CD4-positive, alpha-beta T cell treated with Interleukin-21 for 1 hour (primary cell): ENCODE measurements around the gene ZDHHC1.
"Not testable (repeated sequence)": the region's sequence is repeated elsewhere in the genome, so short reads cannot be mapped to it uniquely, and the experiment has no call there.

ENCODE experiments used
- DNase-seq: peaks from one replicate; pipeline ENCODE4 v3.0.0-alpha.2; 2020

Gene ZDHHC1

GRCh38 chr16:67392301-67393059 lies 23.8 kb downstream of the ZDHHC1 start:
- no peak for DNase-seq

- DNase-seq = peak; percentile 5
These were observed 24.6 kb downstream of the ZDHHC1 start for GRCh38 chr16:67391424-67392300.

- DNase-seq = no peak
These were observed 25.4 kb downstream of the ZDHHC1 start for GRCh38 chr16:67390816-67391423.

- DNase-seq = peak; percentile 13
These were observed 26.1 kb downstream of the ZDHHC1 start for GRCh38 chr16:67389911-67390815.

GRCh38 chr16:67388591-67388990 lies 27.7 kb downstream of the ZDHHC1 start:
- DNase-seq = no peak

GRCh38 chr16:67388191-67388590 lies 28.1 kb downstream of the ZDHHC1 start:
- DNase-seq = no peak

- no peak for DNase-seq
These were observed 28.7 kb downstream of the ZDHHC1 start for GRCh38 chr16:67387479-67388079.

GRCh38 chr16:67386861-67387455 lies 29.3 kb downstream of the ZDHHC1 start:
- DNase-seq = no peak

GRCh38 chr16:67384778-67385510 lies 31.3 kb downstream of the ZDHHC1 start:
- DNase-seq = no peak

GRCh38 chr16:67383284-67383683 lies 33.0 kb downstream of the ZDHHC1 start:
- DNase-seq = no peak

- DNase-seq = no peak
These were observed 37.6 kb downstream of the ZDHHC1 start for GRCh38 chr16:67378642-67379041.

GRCh38 chr16:67376012-67376411 lies 40.3 kb downstream of the ZDHHC1 start:
- not testable (repeated sequence) for DNase-seq

- DNase-seq = peak; percentile 6
These were observed 43.6 kb downstream of the ZDHHC1 start for GRCh38 chr16:67372664-67373063.

GRCh38 chr16:67370661-67371060 lies 45.6 kb downstream of the ZDHHC1 start:
- DNase-seq = no peak

- DNase-seq = no peak
These were observed 51.6 kb downstream of the ZDHHC1 start for GRCh38 chr16:67364600-67365235.

- DNase-seq = no peak
These were observed 55.2 kb downstream of the ZDHHC1 start for GRCh38 chr16:67361038-67361437.

GRCh38 chr16:67359540-67360269 lies 56.6 kb downstream of the ZDHHC1 start:
- DNase-seq = not testable (repeated sequence)

- no peak for DNase-seq
These were observed 58.7 kb downstream of the ZDHHC1 start for GRCh38 chr16:67357561-67357960.

- DNase-seq = no peak
These were observed 59.9 kb downstream of the ZDHHC1 start for GRCh38 chr16:67356396-67356795.

GRCh38 chr16:67352463-67352862 lies 63.8 kb downstream of the ZDHHC1 start:
- DNase-seq = not testable (repeated sequence)
